22Rv1 (cell line): ENCODE data around the gene PDK2.

ENCODE experiments used
- CTCF ChIP-seq: fragments of 450-650 bp; IDR thresholded peaks from 2 replicates; pipeline ENCODE4 v1.5.1; 2017; ENCODE audit warnings: mild to moderate bottlenecking
- ZFX ChIP-seq: fragments of 450-650 bp; IDR thresholded peaks from 2 replicates; pipeline ENCODE4 v1.6.1; 2017; ENCODE audit warnings: antibody characterized with exemption, borderline replicate concordance

GRCh38 chr17:50139950-50140885 is 45.1 kb downstream of the PDK2 start:
- TF ChIP-seq CTCF (peak; percentile 95), ZFX (no peak)
